HG03066 (cell line): Measurements from ENCODE around the gene MECP2.

Experiments
- ATAC-seq: cut with Tn5 transposase; IDR thresholded peaks from one replicate; pipeline ENCODE4 v1.9.1; 2021; ENCODE audit warnings: low read depth; ENCODE audit not compliant: unreplicated experiment

MECP2 gene

DNA sequence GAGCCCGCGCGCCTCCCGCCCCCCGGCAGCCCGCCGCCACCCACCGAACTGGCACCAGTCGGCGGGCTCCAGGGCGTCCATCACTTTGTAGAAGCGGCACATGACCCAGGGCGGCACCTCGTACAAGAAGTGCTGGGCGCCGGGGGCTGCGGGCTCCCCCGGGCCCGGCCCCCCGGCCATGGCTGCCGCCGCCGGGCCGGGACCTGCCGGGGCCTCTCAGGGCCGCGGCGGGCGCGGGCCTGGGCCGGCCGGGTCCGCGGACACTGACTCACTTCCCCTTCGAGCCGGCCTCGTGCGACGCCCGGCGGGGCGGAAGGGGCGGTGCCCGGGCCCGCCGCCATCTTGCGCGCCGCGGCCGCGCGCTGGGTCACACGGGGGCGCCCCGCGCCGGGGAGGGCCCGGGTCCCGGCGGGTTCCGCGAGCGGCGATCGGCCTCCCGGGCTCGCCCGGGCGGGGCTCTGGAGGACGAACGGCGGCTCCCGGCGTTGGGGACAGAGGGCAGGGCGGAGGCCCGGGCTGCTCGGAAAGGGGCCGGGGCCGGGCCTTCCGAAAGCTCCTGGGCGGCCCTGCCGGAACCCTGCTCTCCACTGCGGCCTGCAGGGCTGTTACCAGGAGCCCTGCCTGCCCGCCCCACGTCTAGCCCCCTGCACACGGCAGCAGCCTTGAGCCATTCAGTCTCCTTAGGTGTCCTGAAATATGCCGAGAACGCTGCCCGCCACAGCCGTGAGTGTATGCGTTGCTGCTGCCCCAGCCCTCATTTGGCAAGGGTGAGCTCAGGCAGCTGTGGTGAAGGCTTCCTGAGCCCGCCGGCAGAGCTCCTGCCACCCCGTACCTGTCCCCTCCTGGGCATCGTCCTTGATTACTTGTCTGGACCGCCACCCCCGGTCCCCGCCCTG is 77.6 kb downstream of the MECP2 start, which contains the start of gene IRAK1:
Gene IRAK1, minus strand, starts transcription at position 270 of the 896 bp plus-strand sequence. Its CDS starts 90 bp downstream, at position 180.
- ATAC-seq = peak; percentile 60

DNA sequence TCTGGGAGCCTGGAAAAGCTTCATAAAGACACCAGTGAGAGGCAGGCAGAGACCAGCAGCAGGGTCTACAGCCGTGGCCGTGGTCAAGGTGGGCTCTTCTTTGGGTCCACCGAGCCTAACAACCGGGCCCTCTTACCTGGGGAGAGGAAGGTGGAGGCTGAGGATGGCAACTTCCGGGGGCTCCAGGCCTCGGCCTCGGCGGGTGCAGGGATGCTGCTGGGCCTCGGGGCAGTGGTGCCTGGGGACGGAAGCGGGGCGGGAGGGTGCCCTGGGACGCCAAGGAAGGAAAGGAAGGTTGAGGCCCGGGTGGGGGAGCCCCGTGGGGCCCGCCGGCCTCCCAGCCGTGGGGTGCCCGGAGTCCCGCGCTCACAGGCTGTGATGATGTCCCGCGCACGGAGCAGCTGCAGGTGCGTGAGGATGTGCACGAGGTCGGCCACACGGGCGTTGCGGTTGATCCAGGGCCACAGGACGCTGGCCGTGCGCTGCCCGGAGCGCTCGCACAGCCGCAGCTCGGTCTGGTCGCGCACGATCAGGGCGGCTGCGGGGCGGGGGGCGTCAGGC is 78.4 kb downstream of the MECP2 start:
- peak; percentile 16 for ATAC-seq

GRCh38 chrX:154018518-154019060 is 78.9 kb downstream of the MECP2 start:
- ATAC-seq = no peak

GRCh38 chrX:154017766-154018517 is 79.6 kb downstream of the MECP2 start:
- ATAC-seq = no peak

DNA sequence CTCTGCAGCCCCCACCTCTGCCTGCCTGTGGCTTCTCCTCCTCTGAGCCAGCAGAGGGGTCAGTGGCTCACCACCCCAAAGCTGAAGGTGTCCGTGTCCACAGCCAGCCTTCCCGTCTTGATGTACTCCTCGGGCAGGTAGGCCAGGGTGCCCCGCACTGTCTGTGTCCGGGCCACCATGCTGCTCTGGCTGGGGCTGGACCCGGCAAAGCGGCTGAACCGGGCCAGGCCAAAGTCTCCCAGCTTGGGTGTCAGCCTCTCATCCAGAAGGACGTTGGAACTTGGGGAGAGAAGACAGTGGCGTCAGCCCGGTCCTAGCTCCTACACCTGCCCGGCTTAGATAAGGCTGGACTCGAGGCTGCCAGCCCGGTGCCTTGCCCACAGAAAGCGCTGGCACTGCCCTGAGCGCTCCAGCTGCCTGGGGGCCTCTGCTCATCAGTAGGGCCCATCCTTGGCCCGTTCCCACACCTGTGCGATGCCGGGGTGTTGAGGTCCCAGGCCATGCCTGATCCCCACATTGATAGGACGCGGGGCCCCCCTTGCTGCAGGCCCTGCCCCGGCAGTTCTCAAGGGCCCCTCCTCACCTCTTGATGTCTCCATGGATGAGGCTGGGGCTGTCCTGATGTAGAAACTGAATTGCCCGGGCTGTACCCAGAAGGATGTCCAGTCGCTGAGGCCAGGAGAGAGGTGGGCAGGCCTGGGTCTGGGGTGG is 81.0 kb downstream of the MECP2 start:
- no peak for ATAC-seq

DNA sequence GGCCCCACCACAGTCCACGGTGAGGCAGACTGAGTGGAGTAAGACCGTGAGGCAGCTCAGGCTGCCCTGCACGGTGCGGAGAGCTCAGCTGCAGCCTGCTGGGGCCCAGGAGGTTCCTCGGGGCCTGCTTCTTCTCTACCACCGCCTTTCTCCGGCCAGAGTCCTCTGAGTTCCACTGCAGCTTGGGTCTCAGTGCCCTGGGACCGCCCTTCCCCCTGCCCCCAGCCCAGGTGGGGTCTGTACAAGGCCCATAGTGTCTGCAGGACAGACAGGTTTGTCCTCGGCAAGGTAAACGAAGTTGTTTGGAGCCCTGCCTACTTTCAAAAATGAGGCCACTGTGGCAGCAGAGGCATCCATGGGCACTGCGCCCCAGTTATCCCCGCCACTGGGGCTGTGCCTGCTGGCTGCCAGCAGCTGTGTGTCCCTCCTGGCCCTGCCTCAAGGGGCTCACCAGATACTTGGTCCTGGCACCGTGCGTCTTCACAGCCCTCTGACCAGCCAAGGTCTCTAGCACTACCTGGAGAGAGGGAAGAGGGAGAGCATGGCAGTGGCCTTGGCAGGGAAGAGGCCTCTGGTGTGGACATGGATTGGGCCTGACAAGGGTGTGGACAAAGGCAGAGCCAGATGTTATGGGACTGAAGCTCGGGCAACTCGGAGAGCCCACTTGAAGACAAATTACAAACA is 81.8 kb downstream of the MECP2 start:
- no peak for ATAC-seq

- no peak for ATAC-seq
These were observed 82.8 kb downstream of the MECP2 start for GRCh38 chrX:154014429-154015380.

DNA sequence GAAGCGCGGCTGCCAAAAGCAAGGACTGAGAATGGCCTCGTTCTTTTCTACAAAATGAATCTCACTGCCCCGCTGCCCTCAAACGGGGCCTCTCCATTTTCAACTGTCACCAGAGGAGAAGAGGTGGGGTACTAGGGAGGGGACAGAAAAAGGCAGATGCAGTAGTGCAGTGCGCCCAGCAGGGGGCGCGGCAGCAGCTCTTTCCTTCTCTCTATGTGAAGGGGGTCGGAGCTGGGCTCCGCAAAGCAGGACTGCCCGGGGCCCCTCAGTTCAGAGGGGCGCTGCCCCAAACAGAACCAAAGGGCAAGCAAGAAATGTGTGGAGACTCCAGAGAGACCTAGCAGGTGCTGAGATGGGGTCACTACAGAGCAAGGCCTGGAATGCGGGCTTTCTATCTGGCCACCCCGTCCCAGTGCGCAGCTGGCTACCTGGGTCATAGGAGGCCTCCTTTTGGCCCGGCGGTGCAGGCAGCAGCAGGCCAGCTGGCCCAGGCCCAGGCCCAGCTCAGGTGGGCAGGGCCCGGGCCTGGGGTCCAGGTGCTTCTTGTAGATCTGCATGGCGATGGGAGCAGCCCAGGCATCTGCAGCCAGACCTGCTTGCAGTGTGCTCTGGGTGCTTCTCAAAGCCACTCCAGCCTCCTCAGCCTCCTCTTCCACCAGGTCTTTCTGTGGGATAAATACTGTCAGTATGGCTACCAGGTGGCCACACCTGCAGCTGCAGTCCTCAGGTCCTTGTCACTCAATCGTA is 83.7 kb downstream of the MECP2 start:
- ATAC-seq = no peak

- ATAC-seq = no peak
These were observed 84.5 kb downstream of the MECP2 start for GRCh38 chrX:154013001-154013421.

- no peak for ATAC-seq
These were observed 85.1 kb downstream of the MECP2 start for GRCh38 chrX:154012336-154012991.

DNA sequence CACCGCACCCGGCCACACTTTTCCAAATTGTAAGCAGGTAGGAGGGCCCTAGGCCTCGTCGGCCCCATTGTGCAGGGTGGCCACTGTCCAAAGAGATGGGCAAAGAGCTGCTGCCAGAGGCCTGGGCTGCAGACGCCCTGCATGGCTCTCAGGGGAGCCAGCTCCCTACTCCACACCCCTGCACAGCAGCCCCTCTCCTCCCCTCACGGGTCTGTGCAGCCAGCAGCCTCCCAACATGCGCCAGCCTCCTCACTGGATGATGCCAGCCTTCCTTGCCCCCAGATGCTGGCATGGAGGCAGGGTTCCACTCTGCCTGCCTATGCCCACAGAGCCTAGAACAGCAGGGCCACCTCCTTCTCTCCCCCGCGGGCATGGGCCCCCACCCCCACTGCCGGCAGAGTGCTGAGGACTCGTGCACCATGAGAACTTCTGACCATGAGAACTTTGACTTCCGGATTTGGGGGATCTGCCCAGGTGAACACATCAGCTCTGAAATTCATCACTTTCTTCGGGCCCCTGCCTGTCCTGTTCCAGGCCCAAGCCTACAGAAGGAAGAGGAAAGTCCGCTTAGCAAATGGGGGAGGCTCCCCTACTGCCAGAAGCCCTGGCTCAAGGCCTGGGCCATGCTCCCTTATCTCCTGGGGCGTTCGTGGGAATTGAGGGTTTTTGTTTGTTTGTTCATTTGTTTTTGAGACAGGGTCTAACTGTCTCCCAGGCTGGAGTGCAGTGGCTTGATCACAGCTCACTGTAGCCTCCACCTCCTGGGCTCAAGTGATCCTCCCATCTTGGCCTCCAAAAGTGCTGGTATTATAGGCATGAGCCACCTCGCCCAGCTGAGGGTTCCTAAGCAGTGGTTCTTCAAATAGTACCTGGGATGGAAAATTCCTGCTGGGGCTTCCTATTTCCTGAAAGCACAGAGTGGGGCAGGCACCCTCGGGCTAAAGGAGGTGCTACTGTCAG is 85.9 kb downstream of the MECP2 start:
- no peak for ATAC-seq

- no peak for ATAC-seq
These were observed 87.0 kb downstream of the MECP2 start for GRCh38 chrX:154010330-154011087.

- ATAC-seq = peak; percentile 38
These were observed 89.0 kb downstream of the MECP2 start for GRCh38 chrX:154008521-154008920.

DNA sequence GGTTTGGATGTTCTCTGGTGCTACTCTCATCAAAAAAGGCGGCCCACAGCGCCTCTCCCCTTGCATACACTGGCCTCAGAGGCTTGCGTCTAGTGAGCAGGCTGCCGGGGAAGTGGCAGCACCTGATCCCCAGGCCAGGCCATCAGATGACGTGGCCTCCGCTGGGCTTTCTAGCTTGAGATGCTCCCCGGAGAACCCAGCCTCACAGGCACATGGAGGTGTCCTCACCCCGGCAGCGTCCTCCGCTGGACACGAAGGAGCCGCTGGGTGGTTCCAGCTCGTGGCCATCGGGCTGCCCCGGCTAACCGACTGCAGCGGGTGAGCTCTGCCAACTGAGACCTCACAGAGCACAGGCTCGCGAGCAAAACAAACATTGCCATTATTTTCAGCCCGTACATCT is 90.6 kb downstream of the MECP2 start:
- ATAC-seq = no peak

GRCh38 chrX:154004315-154004714 is 93.2 kb downstream of the MECP2 start:
- no peak for ATAC-seq
